ENCODE measurements around the gene NLK. TPM values are rescaled to one million over a fixed set of nuclear protein-coding genes. Genes with fewer than 3 reads are reported as not detected.
A peak's percentile ranks its signal among the peaks of the same experiment; 100 is the strongest.
"Not testable (repeated sequence)": the region's sequence is repeated elsewhere in the genome, so short reads cannot be mapped to it uniquely, and the experiment has no call there.

Gene NLK
- total RNA-seq, 2 experiments from 2014 or later, result 18.1 to 27.8 TPM

GRCh38 chr17:28004344-28004743, 38.1 kb upstream of the NLK start:
- POLR2A ChIA-PET, result no interaction called here
- Histone ChIP-seq H3K4me3 (ENCODE audit: low read depth, low read length, poor library complexity, severe bottlenecking) (no peak overlapping the region), H4K20me1 (ENCODE audit: insufficient read depth, low read length) (no peaks in the 10 kb centered on the region), H2AFZ (ENCODE audit: low read length) (no peak overlapping the region), H3K27ac (ENCODE audit: low read depth, low read length, poor library complexity, severe bottlenecking) (no peak overlapping the region), H3K9me2 (ENCODE audit: insufficient read depth, low read length) (no peaks in the 10 kb centered on the region), H3K36me3 (ENCODE audit: insufficient read depth, low read length) (no peaks in the 10 kb centered on the region), H3K9me3 (ENCODE audit: low read length) (no peaks in the 10 kb centered on the region), H3K4me2 (ENCODE audit: low read length) (no peak overlapping the region), H3K4me1 (ENCODE audit: insufficient read depth, low read length, poor library complexity, severe bottlenecking) (no peaks in the 10 kb centered on the region), H3K79me2 (ENCODE audit: insufficient read depth, low read depth, low read length) (no peaks in the 10 kb centered on the region)
- TF ChIP-seq, protein P1, sequence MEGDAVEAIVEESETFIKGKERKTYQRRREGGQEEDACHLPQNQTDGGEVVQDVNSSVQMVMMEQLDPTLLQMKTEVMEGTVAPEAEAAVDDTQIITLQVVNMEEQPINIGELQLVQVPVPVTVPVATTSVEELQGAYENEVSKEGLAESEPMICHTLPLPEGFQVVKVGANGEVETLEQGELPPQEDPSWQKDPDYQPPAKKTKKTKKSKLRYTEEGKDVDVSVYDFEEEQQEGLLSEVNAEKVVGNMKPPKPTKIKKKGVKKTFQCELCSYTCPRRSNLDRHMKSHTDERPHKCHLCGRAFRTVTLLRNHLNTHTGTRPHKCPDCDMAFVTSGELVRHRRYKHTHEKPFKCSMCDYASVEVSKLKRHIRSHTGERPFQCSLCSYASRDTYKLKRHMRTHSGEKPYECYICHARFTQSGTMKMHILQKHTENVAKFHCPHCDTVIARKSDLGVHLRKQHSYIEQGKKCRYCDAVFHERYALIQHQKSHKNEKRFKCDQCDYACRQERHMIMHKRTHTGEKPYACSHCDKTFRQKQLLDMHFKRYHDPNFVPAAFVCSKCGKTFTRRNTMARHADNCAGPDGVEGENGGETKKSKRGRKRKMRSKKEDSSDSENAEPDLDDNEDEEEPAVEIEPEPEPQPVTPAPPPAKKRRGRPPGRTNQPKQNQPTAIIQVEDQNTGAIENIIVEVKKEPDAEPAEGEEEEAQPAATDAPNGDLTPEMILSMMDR (conservative IDR thresholded peaks at IDR 0.05; ENCODE audit: low read length), result no peak
- no peak for TF ChIP-seq EZH2phosphoT487 (IDR thresholded peaks at IDR 0.05; ENCODE audit: borderline replicate concordance, low read depth, low read length)
- CTCF ChIA-PET (ENCODE audit: unreplicated experiment), result no interaction called here
- no TSS peak for BruUV-seq (replicated peaks)
- intact Hi-C loops (cut with micrococcal nuclease; ENCODE audit: unreplicated experiment), result no loop called here
- DNase-seq (ENCODE audit: low spot score), result no peak

- DNase-seq (ENCODE audit: low spot score); CTCF ChIA-PET (ENCODE audit: unreplicated experiment); intact Hi-C loops (cut with micrococcal nuclease; ENCODE audit: unreplicated experiment); BruUV-seq (replicated peaks); H3K9me2 ChIP-seq (ENCODE audit: insufficient read depth, low read length); H4K20me1 ChIP-seq (ENCODE audit: insufficient read depth, low read length); H3K4me1 ChIP-seq (ENCODE audit: insufficient read depth, low read length, poor library complexity, severe bottlenecking); H3K36me3 ChIP-seq (ENCODE audit: insufficient read depth, low read length); H3K4me3 ChIP-seq (ENCODE audit: low read depth, low read length, poor library complexity, severe bottlenecking); H3K27ac ChIP-seq (ENCODE audit: low read depth, low read length, poor library complexity, severe bottlenecking); H3K9me3 ChIP-seq (ENCODE audit: low read length); H2AFZ ChIP-seq (ENCODE audit: low read length); H3K79me2 ChIP-seq (ENCODE audit: insufficient read depth, low read depth, low read length); H3K4me2 ChIP-seq (ENCODE audit: low read length): not testable (repeated sequence)
- POLR2A ChIA-PET, result interaction anchor here (0.9 kb wide), 1 partner anchor 15 kb away, joined by 4 read pairs; no protein-coding TSS in a partner anchor
Measured at GRCh38 chr17:28007925-28008324, 34.6 kb upstream of the NLK start.

DNA sequence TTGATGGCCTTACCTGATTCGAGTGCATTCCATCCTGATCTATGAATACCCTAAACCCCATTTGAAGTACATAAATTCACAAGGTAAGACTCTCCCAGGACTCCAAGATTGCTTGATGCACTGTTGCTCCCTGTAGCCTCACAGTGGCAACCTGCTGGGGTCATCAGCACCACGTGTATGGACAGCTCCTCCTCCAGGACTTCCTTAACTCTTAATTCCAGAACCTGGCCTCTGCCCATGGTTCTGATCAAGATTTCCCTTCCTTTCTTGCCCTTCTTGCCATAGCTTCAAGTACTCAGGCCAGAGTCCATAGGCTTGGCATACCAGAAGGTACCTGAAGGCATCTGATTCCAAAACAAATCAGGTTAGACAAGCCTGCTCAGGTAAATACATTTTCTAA, 34.0 kb upstream of the NLK start:
- H3K9me3 ChIP-seq (ENCODE audit: low read length), result no peaks in the 10 kb centered on the region
- H3K4me1 ChIP-seq (ENCODE audit: insufficient read depth, low read length, poor library complexity, severe bottlenecking), result no peaks in the 10 kb centered on the region
- no TSS peak for BruUV-seq (replicated peaks)
- no peaks in the 10 kb centered on the region for H3K79me2 ChIP-seq (ENCODE audit: insufficient read depth, low read depth, low read length)
- no peak for TF ChIP-seq EZH2phosphoT487 (IDR thresholded peaks at IDR 0.05; ENCODE audit: borderline replicate concordance, low read depth, low read length)
- TF ChIP-seq, protein P1 (conservative IDR thresholded peaks at IDR 0.05; ENCODE audit: low read length), result no peak
- H3K9me2 ChIP-seq (ENCODE audit: insufficient read depth, low read length), result no peaks in the 10 kb centered on the region
- no peaks in the 10 kb centered on the region for H3K36me3 ChIP-seq (ENCODE audit: insufficient read depth, low read length)
- H3K4me2 ChIP-seq (ENCODE audit: low read length), result no peak overlapping the region
- no peak overlapping the region for H3K4me3 ChIP-seq (ENCODE audit: low read depth, low read length, poor library complexity, severe bottlenecking)
- intact Hi-C loops (cut with micrococcal nuclease; ENCODE audit: unreplicated experiment), result no loop called here
- POLR2A ChIA-PET, result interaction anchor here (0.6 to 0.9 kb wide), 2 partner anchors 16 to 42 kb away, joined by 3 to 4 read pairs; no protein-coding TSS in a partner anchor
- H2AFZ ChIP-seq (ENCODE audit: low read length), result no peak overlapping the region
- DNase-seq (ENCODE audit: low spot score), result peak; percentile 6
- no peaks in the 10 kb centered on the region for H4K20me1 ChIP-seq (ENCODE audit: insufficient read depth, low read length)
- H3K27ac ChIP-seq (ENCODE audit: low read depth, low read length, poor library complexity, severe bottlenecking), result no peak overlapping the region
- CTCF ChIA-PET (ENCODE audit: unreplicated experiment), result no interaction called here

Data from OCI-LY7 (cell line).